Panc1 (cell line): ENCODE results near the gene RER1.
A peak's percentile ranks its signal among the peaks of the same experiment; 100 is the strongest.

Experiments
- CTCF ChIP-seq: fragments of 450-650 bp; IDR thresholded peaks from 2 replicates; pipeline ENCODE4 v1.5.1; 2017; ENCODE audit warnings: mild to moderate bottlenecking
- POLR2AphosphoS5 ChIP-seq: IDR thresholded peaks from 2 replicates; pipeline ENCODE4 v1.6.1; 2012; ENCODE audit warnings: mild to moderate bottlenecking, low read depth, low read length, moderate library complexity
- TCF7L2 ChIP-seq: IDR thresholded peaks from 2 replicates; pipeline ENCODE4 v1.6.1; 2011; ENCODE audit warnings: mild to moderate bottlenecking, low read depth, low read length, inconsistent platforms

- TF ChIP-seq CTCF (no peak), TCF7L2 (0 out of 2 replicates have a peak, but pooled peaks have one; percentile 31), POLR2AphosphoS5 (peak; percentile 55; the same call in 1 of the 2 replicates)
These were observed 60.1 kb downstream of the RER1 start for GRCh38 chr1:2451741-2452140.
